T-helper 2 cell treated with Interferon-gamma antibody and Interleukin-4, amounts not matched to agents 100 ng/mL and 5 ng/mL, for 36 hours (primary cell): ENCODE results near the gene ATP2A2. TPM values are rescaled to one million over a fixed set of nuclear protein-coding genes. Genes with fewer than 3 reads are reported as not detected.
"Not testable (repeated sequence)": the region's sequence is repeated elsewhere in the genome, so short reads cannot be mapped to it uniquely, and the experiment has no call there.

Experiments used
- intact Hi-C: fragments of 100-400 bp; cut with micrococcal nuclease; formaldehyde crosslinking; loops from one replicate; pipeline ENCODE4 v1.15.1; 2023
- total RNA-seq: library from RNA; stranded (reverse); gene quantifications from 2 replicates; pipeline ENCODE4 v1.2.3, GENCODE V29; 2022

ATP2A2 gene
- total RNA-seq, 1 donor from 2014 or later = 180 TPM

- intact Hi-C loops = no loop called here
Measured at GRCh38 chr12:110365489-110366320, 84.7 kb downstream of the ATP2A2 start.

GRCh38 chr12:110366321-110367142 is 85.5 kb downstream of the ATP2A2 start:
- intact Hi-C loops = no loop called here

- intact Hi-C loops = no loop called here
Measured at GRCh38 chr12:110367181-110367864, 86.3 kb downstream of the ATP2A2 start.

GRCh38 chr12:110369992-110370391 is 88.9 kb downstream of the ATP2A2 start:
- intact Hi-C loops = no loop called here

- intact Hi-C loops = no loop called here
Measured at GRCh38 chr12:110370732-110371231, 89.7 kb downstream of the ATP2A2 start.

GRCh38 chr12:110371408-110372055 is 90.5 kb downstream of the ATP2A2 start:
- intact Hi-C loops = no loop called here

GRCh38 chr12:110372056-110372425 is 91.0 kb downstream of the ATP2A2 start:
- intact Hi-C loops = no loop called here

- intact Hi-C loops = no loop called here
Measured at GRCh38 chr12:110373025-110373424, 92.0 kb downstream of the ATP2A2 start.

- intact Hi-C loops = no loop called here
Measured at GRCh38 chr12:110373425-110373824, 92.4 kb downstream of the ATP2A2 start.

- intact Hi-C loops = no loop called here
Measured at GRCh38 chr12:110373962-110374611, 93.0 kb downstream of the ATP2A2 start.

GRCh38 chr12:110378131-110378790 is 97.2 kb downstream of the ATP2A2 start:
- intact Hi-C loops = not testable (repeated sequence)

- intact Hi-C loops = no loop called here
Measured at GRCh38 chr12:110379197-110379596, 98.2 kb downstream of the ATP2A2 start.

- intact Hi-C loops = no loop called here
Measured at GRCh38 chr12:110379631-110380030, 98.6 kb downstream of the ATP2A2 start.

GRCh38 chr12:110382683-110383082 is 101.6 kb downstream of the ATP2A2 start:
- intact Hi-C loops = no loop called here

Other genes starting within 250 kb of the ATP2A2 start
- 22.8 and 23.8 TPM in 2 replicates for gene C12orf76, start 232.7 kb upstream of the ATP2A2 start, total RNA-seq
- gene IFT81, start 156.9 kb upstream of the ATP2A2 start, total RNA-seq = 1.2 and 2.3 TPM in 2 replicates
- 69.7 and 70.7 TPM in 2 replicates for gene ANAPC7, start 122.5 kb downstream of the ATP2A2 start, total RNA-seq
- 403 and 422 TPM in 2 replicates for gene ARPC3, start 169.1 kb downstream of the ATP2A2 start, total RNA-seq
- gene GPN3, start 187.0 kb downstream of the ATP2A2 start, total RNA-seq = 20.8 and 25.5 TPM in 2 replicates
- 19.7 and 20.1 TPM in 2 replicates for gene FAM216A, start 187.6 kb downstream of the ATP2A2 start, total RNA-seq
- 132 and 133 TPM in 2 replicates for gene VPS29, start 220.9 kb downstream of the ATP2A2 start, total RNA-seq
- 0.36 and 0.75 TPM in 2 replicates for gene RAD9B, start 221.1 kb downstream of the ATP2A2 start, total RNA-seq